ENCODE data around the gene VRTN.
A peak's percentile ranks its signal among the peaks of the same experiment; 100 is the strongest.

VRTN gene

GRCh38 chr14:74400031-74400685, 51.9 kb downstream of the VRTN start:
- Mint-ChIP-seq H3K27ac (no peak overlapping the region), H3K36me3 (ENCODE audit: low read depth) (no peaks in the 10 kb centered on the region), H3K4me1 (peaks cover 22% of the 10 kb centered on the region), H3K4me3 (no peak overlapping the region), H3K27me3 (no peaks in the 10 kb centered on the region), H3K9me3 (no peaks in the 10 kb centered on the region)
- DNase-seq (no peak), ATAC-seq (no peak)

- Mint-ChIP-seq H3K27me3 (no peaks in the 10 kb centered on the region), H3K4me3 (peak overlapping the region; percentile 61), H3K9me3 (no peaks in the 10 kb centered on the region), H3K27ac (peak overlapping the region; percentile 68), H3K4me1 (peaks cover 22% of the 10 kb centered on the region), H3K36me3 (ENCODE audit: low read depth) (no peaks in the 10 kb centered on the region)
- ATAC-seq (peak; percentile 14), DNase-seq (no peak)
These were observed 52.7 kb downstream of the VRTN start for GRCh38 chr14:74400919-74401503.

- ATAC-seq, result peak; percentile 90
- DNase-seq, result peak; percentile 66
- no peaks in the 10 kb centered on the region for H3K27me3 Mint-ChIP-seq
- H3K4me3 Mint-ChIP-seq, result peak overlapping the region; percentile 61
- peaks cover 22% of the 10 kb centered on the region for H3K4me1 Mint-ChIP-seq
- no peaks in the 10 kb centered on the region for H3K36me3 Mint-ChIP-seq (ENCODE audit: low read depth)
- no peaks in the 10 kb centered on the region for H3K9me3 Mint-ChIP-seq
- peak overlapping the region; percentile 68 for H3K27ac Mint-ChIP-seq
These were observed 53.4 kb downstream of the VRTN start for GRCh38 chr14:74401504-74402241.

GRCh38 chr14:74402401-74403251, 54.4 kb downstream of the VRTN start:
- no peaks in the 10 kb centered on the region for H3K27me3 Mint-ChIP-seq
- ATAC-seq (no peak), DNase-seq (no peak)
- H3K4me3 Mint-ChIP-seq, result peak overlapping the region; percentile 8
- peaks cover 22% of the 10 kb centered on the region for H3K4me1 Mint-ChIP-seq
- H3K27ac Mint-ChIP-seq, result no peak overlapping the region
- H3K36me3 Mint-ChIP-seq (ENCODE audit: low read depth), result no peaks in the 10 kb centered on the region
- H3K9me3 Mint-ChIP-seq, result no peaks in the 10 kb centered on the region

- H3K27me3 Mint-ChIP-seq, result no peaks in the 10 kb centered on the region
- no peaks in the 10 kb centered on the region for H3K36me3 Mint-ChIP-seq (ENCODE audit: low read depth)
- peaks cover 22% of the 10 kb centered on the region for H3K4me1 Mint-ChIP-seq
- no peak for DNase-seq
- ATAC-seq, result no peak
- no peak overlapping the region for H3K4me3 Mint-ChIP-seq
- H3K27ac Mint-ChIP-seq, result no peak overlapping the region
- H3K9me3 Mint-ChIP-seq, result no peaks in the 10 kb centered on the region
These were observed 55.5 kb downstream of the VRTN start for GRCh38 chr14:74403619-74404417.

GRCh38 chr14:74404435-74404834, 56.2 kb downstream of the VRTN start:
- DNase-seq, result no peak
- ATAC-seq, result no peak
- no peaks in the 10 kb centered on the region for H3K27me3 Mint-ChIP-seq
- no peak overlapping the region for H3K27ac Mint-ChIP-seq
- H3K36me3 Mint-ChIP-seq (ENCODE audit: low read depth), result no peaks in the 10 kb centered on the region
- H3K9me3 Mint-ChIP-seq, result no peaks in the 10 kb centered on the region
- H3K4me3 Mint-ChIP-seq, result no peak overlapping the region
- H3K4me1 Mint-ChIP-seq, result peaks cover 22% of the 10 kb centered on the region

- Mint-ChIP-seq H3K9me3 (no peaks in the 10 kb centered on the region), H3K36me3 (ENCODE audit: low read depth) (no peaks in the 10 kb centered on the region), H3K27ac (no peak overlapping the region), H3K4me3 (no peak overlapping the region), H3K4me1 (peaks cover 17% of the 10 kb centered on the region), H3K27me3 (no peaks in the 10 kb centered on the region)
- DNase-seq (no peak), ATAC-seq (no peak)
These were observed 57.4 kb downstream of the VRTN start for GRCh38 chr14:74405663-74406062.

DNA sequence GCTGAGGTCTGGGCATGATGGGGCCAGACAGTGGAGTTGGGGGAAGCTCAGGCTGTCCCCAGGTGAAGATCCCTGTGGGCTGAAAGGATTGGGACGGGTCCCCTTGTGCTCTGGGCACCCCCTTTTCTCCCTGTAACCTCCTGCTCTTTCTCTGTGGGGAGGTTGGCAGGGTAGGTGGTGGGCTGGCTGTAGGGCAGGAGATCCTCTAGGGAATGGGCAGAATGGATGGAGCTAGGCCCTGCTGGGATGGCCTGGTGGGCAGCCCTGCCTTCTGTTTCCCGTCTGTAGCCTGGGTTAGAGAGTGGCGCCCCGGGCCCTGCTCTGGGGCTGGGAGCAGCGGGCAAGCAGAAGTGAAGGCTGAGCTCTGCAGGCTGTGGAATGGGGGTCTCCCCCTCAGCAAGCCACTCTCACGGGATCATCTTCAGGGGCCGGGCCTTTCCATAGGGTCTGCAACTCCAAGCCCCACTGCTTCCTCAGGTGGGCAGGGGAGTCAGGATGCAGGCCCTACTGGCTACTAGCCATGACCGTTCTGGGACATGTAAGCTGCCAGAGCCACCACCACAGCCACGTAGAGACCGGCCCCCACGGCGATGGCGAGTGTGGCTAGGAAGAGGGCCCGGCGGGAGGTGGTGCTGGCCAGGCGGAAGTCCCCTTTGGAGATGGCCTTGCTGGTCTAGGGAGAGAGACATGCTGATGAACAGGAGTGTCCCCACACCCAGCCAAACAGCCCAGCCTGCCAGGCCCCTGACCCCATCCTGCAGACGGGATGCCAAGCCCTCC, 58.9 kb downstream of the VRTN start:
- Mint-ChIP-seq H3K36me3 (ENCODE audit: low read depth) (no peaks in the 10 kb centered on the region), H3K27ac (no peak overlapping the region), H3K27me3 (no peaks in the 10 kb centered on the region), H3K4me1 (peaks cover 6% of the 10 kb centered on the region), H3K4me3 (no peak overlapping the region), H3K9me3 (no peaks in the 10 kb centered on the region)
- ATAC-seq, result no peak
- no peak for DNase-seq

GRCh38 chr14:74407801-74408154, 59.5 kb downstream of the VRTN start:
- H3K9me3 Mint-ChIP-seq, result no peaks in the 10 kb centered on the region
- H3K27ac Mint-ChIP-seq, result no peak overlapping the region
- no peaks in the 10 kb centered on the region for H3K36me3 Mint-ChIP-seq (ENCODE audit: low read depth)
- ATAC-seq (no peak), DNase-seq (no peak)
- H3K27me3 Mint-ChIP-seq, result no peaks in the 10 kb centered on the region
- H3K4me3 Mint-ChIP-seq, result no peak overlapping the region
- peaks cover 3% of the 10 kb centered on the region for H3K4me1 Mint-ChIP-seq

GRCh38 chr14:74408870-74409269, 60.6 kb downstream of the VRTN start:
- H3K4me3 Mint-ChIP-seq, result no peak overlapping the region
- H3K27ac Mint-ChIP-seq, result no peak overlapping the region
- no peak for DNase-seq
- no peaks in the 10 kb centered on the region for H3K27me3 Mint-ChIP-seq
- no peak for ATAC-seq
- no peaks in the 10 kb centered on the region for H3K9me3 Mint-ChIP-seq
- no peaks in the 10 kb centered on the region for H3K4me1 Mint-ChIP-seq
- H3K36me3 Mint-ChIP-seq (ENCODE audit: low read depth), result no peaks in the 10 kb centered on the region

- Mint-ChIP-seq H3K27me3 (no peaks in the 10 kb centered on the region), H3K4me3 (no peak overlapping the region), H3K27ac (no peak overlapping the region), H3K9me3 (no peaks in the 10 kb centered on the region), H3K36me3 (ENCODE audit: low read depth) (no peaks in the 10 kb centered on the region), H3K4me1 (no peaks in the 10 kb centered on the region)
- no peak for DNase-seq
- ATAC-seq, result no peak
These were observed 61.2 kb downstream of the VRTN start for GRCh38 chr14:74409441-74409840.

Data from activated naive CD8-positive, alpha-beta T cell treated with anti-CD3 and anti-CD28 coated beads, Interleukin-2, amount 50 U/mL, for 24 hours (primary cell).